NT2/D1 (cell line): Measurements from ENCODE around the gene OR13J1.

ENCODE experiments used
- SUZ12 ChIP-seq: IDR thresholded peaks from 2 replicates; pipeline ENCODE4 v1.6.1; 2011; ENCODE audit not compliant: insufficient read length, insufficient read depth; ENCODE audit errors: extremely low read depth
- YY1 ChIP-seq: IDR thresholded peaks from 2 replicates; pipeline ENCODE4 v1.6.1; 2011; ENCODE audit not compliant: insufficient read length, insufficient read depth

GRCh38 chr9:35898337-35898736 lies 28.1 kb upstream of the OR13J1 start:
- TF ChIP-seq SUZ12, result no peak
- TF ChIP-seq YY1, result no peak
